GM23248 (cell line): Measurements from ENCODE around the gene VPS13D.

ENCODE experiments used
- EZH2 ChIP-seq: fragments of 200-600 bp; sonication (generic); IDR thresholded peaks from 2 replicates; pipeline ENCODE4 v1.6.1; 2018; ENCODE audit warnings: antibody characterized with exemption, mild to moderate bottlenecking; ENCODE audit not compliant: insufficient read depth, poor library complexity, severe bottlenecking
- EZH2phosphoT487 ChIP-seq: fragments of 200-600 bp; sonication (generic); IDR thresholded peaks from 2 replicates; pipeline ENCODE4 v1.6.1; 2018; ENCODE audit warnings: antibody characterized with exemption, moderate library complexity, mild to moderate bottlenecking, low read depth; ENCODE audit not compliant: insufficient read depth

DNA sequence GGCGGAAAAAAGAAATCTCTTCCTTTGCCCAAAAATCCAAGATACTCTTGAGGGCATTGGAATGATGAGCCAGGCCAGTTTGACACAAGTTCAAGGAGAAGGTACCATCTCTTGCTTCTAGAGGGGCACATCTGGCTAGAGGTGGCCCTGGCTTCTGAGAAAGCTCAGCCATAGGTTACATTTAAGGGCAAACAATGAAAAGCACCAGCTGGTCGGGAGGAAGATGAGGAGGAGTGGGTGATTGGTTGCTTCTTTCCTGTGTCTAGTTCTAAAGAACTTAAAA is 256.2 kb downstream of the VPS13D start:
- TF ChIP-seq EZH2: no peak
- TF ChIP-seq EZH2phosphoT487: no peak
